DND-41 (cell line): ENCODE data around the gene OTULINL.

Experiments used
- CTCF ChIP-seq: IDR thresholded peaks from 2 replicates; pipeline ENCODE4 v1.5.1; 2012; ENCODE audit warnings: borderline replicate concordance, low read length, moderate library complexity, mild to moderate bottlenecking; ENCODE audit not compliant: poor library complexity, severe bottlenecking; ENCODE audit errors: extremely low read depth
- EZH2 ChIP-seq: IDR thresholded peaks from 3 replicates; pipeline ENCODE4 v1.6.1; 2012; ENCODE audit warnings: borderline replicate concordance, low read depth, mild to moderate bottlenecking, moderate library complexity, low read length, inconsistent platforms; ENCODE audit not compliant: severe bottlenecking

GRCh38 chr5:14560091-14560595 is 21.4 kb upstream of the OTULINL start:
- TF ChIP-seq CTCF = no peak
- TF ChIP-seq EZH2 = no peak
